ENCODE measurements around the gene MAP2K7.

Gene MAP2K7

GRCh38 chr19:7909471-7910067 lies 5.9 kb downstream of the MAP2K7 start:
- TF ChIP-seq, protein P1, sequence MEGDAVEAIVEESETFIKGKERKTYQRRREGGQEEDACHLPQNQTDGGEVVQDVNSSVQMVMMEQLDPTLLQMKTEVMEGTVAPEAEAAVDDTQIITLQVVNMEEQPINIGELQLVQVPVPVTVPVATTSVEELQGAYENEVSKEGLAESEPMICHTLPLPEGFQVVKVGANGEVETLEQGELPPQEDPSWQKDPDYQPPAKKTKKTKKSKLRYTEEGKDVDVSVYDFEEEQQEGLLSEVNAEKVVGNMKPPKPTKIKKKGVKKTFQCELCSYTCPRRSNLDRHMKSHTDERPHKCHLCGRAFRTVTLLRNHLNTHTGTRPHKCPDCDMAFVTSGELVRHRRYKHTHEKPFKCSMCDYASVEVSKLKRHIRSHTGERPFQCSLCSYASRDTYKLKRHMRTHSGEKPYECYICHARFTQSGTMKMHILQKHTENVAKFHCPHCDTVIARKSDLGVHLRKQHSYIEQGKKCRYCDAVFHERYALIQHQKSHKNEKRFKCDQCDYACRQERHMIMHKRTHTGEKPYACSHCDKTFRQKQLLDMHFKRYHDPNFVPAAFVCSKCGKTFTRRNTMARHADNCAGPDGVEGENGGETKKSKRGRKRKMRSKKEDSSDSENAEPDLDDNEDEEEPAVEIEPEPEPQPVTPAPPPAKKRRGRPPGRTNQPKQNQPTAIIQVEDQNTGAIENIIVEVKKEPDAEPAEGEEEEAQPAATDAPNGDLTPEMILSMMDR (IDR thresholded peaks at IDR 0.05; ENCODE audit: low read length, missing control alignments) = no peak
- H3K4me3 ChIP-seq (replicated peaks; ENCODE audit: low read depth, low read length) = no peak overlapping the region
- DNase-seq (ENCODE audit: low read depth) = no peak

GRCh38 chr19:7910321-7911161 lies 6.9 kb downstream of the MAP2K7 start:
- DNase-seq (ENCODE audit: low read depth) = no peak

DNA sequence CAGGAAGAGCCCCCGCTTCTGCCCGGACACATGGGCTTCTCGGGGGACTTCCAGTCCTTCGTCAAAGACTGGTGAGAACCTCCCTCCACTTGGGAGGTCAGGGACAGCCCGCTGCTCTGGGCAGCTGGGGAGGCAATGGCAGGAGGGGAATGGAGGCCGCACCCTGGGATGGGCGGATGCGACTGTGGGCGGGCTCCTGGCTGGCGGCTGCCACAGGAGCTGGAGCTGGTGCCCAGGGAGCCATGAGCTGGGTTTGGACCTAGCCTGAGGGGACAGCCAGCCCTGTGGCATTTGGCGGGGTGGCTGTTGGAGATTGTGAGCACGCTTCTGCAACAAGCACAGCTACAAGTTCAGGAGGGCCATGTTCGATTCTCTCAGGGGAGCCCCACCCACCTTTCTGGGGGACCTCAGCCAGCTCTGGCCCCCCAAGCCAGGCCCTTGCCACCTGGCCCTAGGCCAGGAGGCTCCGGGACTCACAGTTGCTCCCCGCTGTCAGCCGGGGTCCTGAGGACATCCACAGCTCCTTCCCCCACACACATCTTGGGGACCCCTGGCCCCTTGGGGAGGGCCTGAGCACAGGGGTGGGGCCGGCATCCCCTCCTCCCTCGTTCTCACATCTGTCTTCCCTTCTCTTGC lies 7.9 kb downstream of the MAP2K7 start:
- TF ChIP-seq, protein P1 (IDR thresholded peaks at IDR 0.05; ENCODE audit: low read length, missing control alignments) = no peak
- H3K4me3 ChIP-seq (replicated peaks; ENCODE audit: low read depth, low read length) = no peak overlapping the region
- DNase-seq (ENCODE audit: low read depth) = no peak

More at GRCh38 chr19:7910321-7911161, 6.9 kb downstream of the MAP2K7 start:
- TF ChIP-seq, protein P1 (IDR thresholded peaks at IDR 0.05; ENCODE audit: low read length, missing control alignments) = no peak
- H3K4me3 ChIP-seq (replicated peaks; ENCODE audit: low read depth, low read length) = no peak overlapping the region

DNA sequence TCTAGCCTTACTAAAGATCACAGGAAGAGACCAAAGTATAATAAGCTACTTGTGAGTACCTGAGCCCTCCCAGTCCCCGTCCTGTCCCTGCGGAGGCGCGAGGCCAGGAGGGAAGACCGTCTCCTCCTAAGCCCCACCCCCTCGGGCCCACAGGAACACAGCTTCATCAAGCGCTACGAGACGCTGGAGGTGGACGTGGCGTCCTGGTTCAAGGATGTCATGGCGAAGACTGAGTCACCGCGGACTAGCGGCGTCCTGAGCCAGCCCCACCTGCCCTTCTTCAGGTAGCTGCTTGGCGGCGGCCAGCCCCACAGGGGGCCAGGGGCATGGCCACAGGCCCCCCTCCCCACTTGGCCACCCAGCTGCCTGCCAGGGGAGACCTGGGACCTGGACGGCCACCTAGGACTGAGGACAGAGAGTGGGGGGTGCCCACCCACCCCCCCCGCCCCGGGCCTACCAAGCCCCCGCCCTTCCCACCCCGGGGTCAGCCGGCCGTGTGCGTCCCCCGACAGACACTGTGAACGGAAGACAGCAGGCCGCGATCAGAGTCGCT lies 8.5 kb downstream of the MAP2K7 start:
- TF ChIP-seq, protein P1 (IDR thresholded peaks at IDR 0.05; ENCODE audit: low read length, missing control alignments) = no peak
- DNase-seq (ENCODE audit: low read depth) = no peak
- H3K4me3 ChIP-seq (replicated peaks; ENCODE audit: low read depth, low read length) = no peak overlapping the region

- TF ChIP-seq, protein P1 (IDR thresholded peaks at IDR 0.05; ENCODE audit: low read length, missing control alignments) = no peak
- DNase-seq (ENCODE audit: low read depth) = no peak
- H3K4me3 ChIP-seq (replicated peaks; ENCODE audit: low read depth, low read length) = no peak overlapping the region
Observed at GRCh38 chr19:7912697-7913564, 9.3 kb downstream of the MAP2K7 start.

DNA sequence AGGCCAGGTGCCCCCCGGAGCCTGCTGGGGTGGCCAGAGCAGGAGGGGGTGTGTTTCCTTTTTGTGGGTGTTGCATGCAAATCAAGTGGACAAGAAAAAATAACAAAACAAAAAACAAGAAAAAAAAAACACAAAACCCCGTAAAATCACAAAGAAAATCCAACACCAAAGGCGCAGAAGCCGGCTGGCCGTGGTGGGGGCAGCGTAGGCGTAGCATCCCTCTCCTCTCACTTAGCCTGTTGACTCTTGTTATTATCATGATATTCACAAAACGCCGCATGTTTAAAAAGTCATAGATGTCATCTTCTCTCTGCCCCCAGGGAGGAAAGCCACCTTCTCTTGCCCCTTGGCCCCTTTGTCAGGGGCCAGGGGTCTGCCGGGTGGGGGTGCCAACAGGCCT lies 10.0 kb downstream of the MAP2K7 start:
- no peak for DNase-seq (ENCODE audit: low read depth)
- no peak overlapping the region for H3K4me3 ChIP-seq (replicated peaks; ENCODE audit: low read depth, low read length)
- TF ChIP-seq, protein P1 (IDR thresholded peaks at IDR 0.05; ENCODE audit: low read length, missing control alignments) = no peak

Data from fibroblast of pulmonary artery (primary cell).